D721Med (cell line): ENCODE data around the gene DSCAM.
"Not testable (repeated sequence)": the region's sequence is repeated elsewhere in the genome, so short reads cannot be mapped to it uniquely, and the experiment has no call there.

Experiments used
- DNase-seq: peaks from one replicate; pipeline ENCODE4 v3.0.0; 2011; ENCODE audit warnings: low spot score; ENCODE audit not compliant: insufficient read length
- FAIRE-seq: peaks from 2 replicates; lab custom pipeline; 2011; peaks lifted over from hg19 to GRCh38; lab: Jason Lieb, UNC
- CTCF ChIP-seq: IDR thresholded peaks from 2 replicates; pipeline ENCODE4 v1.5.1; 2012; ENCODE audit warnings: mild to moderate bottlenecking, control low read depth; ENCODE audit not compliant: insufficient read depth; ENCODE audit errors: missing control alignments

Gene DSCAM

GRCh38 chr21:40191616-40192015, 655.3 kb downstream of the DSCAM start:
- DNase-seq: no peak
- no peak for FAIRE-seq
- TF ChIP-seq CTCF: no peak

GRCh38 chr21:40191196-40191595, 655.8 kb downstream of the DSCAM start:
- DNase-seq: no peak
- no peak for TF ChIP-seq CTCF
- no peak for FAIRE-seq

DNA sequence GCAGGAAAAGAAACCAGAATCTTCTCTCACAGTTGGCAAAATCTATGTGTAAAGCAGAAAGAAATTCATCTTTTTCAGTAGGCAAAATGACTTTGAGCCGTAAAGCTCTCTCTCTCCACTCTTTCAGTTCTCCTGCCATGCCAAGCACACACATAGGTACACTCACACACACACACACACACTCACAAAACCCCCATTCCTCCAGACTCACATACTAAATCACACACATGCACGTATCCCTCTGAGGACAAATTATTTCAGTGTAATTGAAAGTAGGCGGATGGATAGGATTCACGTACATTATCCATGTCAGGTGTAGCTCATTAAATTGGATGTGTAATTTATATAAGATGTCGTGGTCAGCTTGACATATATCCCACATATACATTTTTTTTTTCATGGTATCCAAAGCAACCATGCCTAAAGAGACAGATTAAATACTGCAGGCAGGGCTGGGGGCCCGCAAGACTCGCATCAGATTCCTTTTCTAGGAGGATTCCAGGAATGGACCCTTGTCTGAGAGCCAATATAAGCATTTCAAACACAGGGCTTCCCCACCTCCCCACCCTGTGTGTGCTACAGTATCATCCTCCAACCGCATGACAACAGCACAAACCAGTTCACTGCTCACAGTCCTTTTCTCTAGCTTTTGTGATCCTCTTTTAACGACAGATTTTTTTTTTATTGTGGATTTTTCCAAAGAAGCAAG, 658.9 kb downstream of the DSCAM start:
- DNase-seq (no peak), FAIRE-seq (no peak)
- TF ChIP-seq CTCF: no peak

GRCh38 chr21:40187244-40187643, 659.7 kb downstream of the DSCAM start:
- FAIRE-seq: no peak
- no peak for DNase-seq
- TF ChIP-seq CTCF: no peak

GRCh38 chr21:40186045-40186444, 660.9 kb downstream of the DSCAM start:
- no peak for TF ChIP-seq CTCF
- FAIRE-seq: no peak
- DNase-seq: no peak

DNA sequence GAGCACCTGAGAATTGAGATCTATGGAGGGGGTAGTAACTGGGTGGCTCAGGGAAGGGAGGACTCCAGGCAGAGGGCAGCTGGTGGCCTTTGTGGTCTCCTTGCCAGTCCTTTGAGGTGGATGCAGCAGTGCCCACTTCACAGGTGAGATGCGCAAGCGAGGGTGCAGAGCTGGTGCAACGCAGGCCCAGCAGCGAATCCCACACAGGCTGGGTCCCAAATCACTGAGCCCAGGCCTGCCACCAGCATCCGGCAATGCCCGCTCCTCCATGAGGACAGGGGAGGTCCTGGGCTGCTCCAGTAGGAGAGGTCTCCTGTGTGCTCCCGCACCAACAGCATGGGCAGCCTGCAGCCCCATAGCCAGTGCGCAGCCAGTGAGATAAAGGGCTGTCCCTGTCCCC, 661.8 kb downstream of the DSCAM start:
- TF ChIP-seq CTCF: no peak
- FAIRE-seq (no peak), DNase-seq (no peak)

DNA sequence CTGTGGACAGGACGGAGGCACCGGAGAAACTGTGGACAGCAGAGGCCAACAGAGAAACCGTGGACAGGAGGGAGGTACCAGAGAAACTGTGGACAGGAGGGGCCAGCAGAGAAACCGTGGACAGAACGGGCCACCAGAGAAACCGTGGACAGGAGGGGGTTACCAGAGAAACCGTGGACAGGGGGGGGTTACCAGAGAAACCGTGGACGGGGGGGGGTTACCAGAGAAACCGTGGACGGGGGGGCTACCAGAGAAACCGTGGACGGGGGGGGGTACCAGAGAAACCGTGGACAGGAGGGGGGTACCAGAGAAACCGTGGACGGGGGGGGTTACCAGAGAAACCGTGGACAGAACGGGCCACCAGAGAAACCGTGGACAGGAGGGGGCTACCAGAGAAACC, 664.5 kb downstream of the DSCAM start:
- DNase-seq, FAIRE-seq: not testable (repeated sequence)
